OCI-LY1 (cell line): ENCODE results near the gene NRIP1.

Experiments
- CTCF ChIP-seq: fragments of 200-600 bp; sonication (generic), shearing (Covaris generic); IDR thresholded peaks from 2 replicates; pipeline ENCODE4 v1.5.1; 2017; ENCODE audit warnings: mild to moderate bottlenecking, antibody characterized with exemption, low read length, moderate library complexity, mixed read lengths
- EZH2 ChIP-seq: fragments of 200-600 bp; sonication (generic), shearing (Covaris generic); IDR thresholded peaks from 2 replicates; pipeline ENCODE4 v1.8.0; 2017; ENCODE audit warnings: borderline replicate concordance, mixed run types, mild to moderate bottlenecking, antibody characterized with exemption, low read length, moderate library complexity, mixed read lengths

DNA sequence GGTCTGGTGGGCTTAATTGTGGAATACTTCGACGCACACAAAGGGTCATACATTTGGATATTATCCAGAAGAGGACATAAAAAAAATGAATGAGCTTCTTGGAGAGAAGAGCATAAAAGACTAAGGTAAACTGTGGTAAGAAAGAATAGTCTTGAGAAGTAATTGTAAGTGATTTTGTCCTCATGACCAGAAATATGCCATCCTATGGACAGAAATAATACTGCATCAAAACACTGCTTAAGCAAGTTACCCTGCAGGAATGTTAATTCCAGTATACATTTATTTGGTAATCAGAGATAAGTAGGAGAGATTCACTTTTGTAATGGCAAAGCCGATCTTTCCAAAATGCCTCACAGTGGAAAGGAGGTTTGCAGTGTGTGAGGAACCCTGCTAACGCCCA, 111.9 kb downstream of the NRIP1 start:
- TF ChIP-seq CTCF (no peak), EZH2 (no peak)
